NCI-H460 (cell line): ENCODE measurements around the gene IQCK. TPM values are rescaled to one million over a fixed set of nuclear protein-coding genes. Genes with fewer than 3 reads are reported as not detected.

Experiments used
- DNase-seq: peaks from one replicate; pipeline ENCODE4 v3.0.0-alpha.2; 2016; ENCODE audit warnings: low read depth; ENCODE audit errors: extremely low read depth
- total RNA-seq: library from RNA; depleted of rRNA; stranded (reverse); fragments of >200 nt; shearing (Covaris generic); gene quantifications from 2 replicates; pipeline ENCODE4 v1.2.3, GENCODE V29; 2014

IQCK gene
- total RNA-seq, 1 experiment from 2014 or later: 4.3 TPM

DNA sequence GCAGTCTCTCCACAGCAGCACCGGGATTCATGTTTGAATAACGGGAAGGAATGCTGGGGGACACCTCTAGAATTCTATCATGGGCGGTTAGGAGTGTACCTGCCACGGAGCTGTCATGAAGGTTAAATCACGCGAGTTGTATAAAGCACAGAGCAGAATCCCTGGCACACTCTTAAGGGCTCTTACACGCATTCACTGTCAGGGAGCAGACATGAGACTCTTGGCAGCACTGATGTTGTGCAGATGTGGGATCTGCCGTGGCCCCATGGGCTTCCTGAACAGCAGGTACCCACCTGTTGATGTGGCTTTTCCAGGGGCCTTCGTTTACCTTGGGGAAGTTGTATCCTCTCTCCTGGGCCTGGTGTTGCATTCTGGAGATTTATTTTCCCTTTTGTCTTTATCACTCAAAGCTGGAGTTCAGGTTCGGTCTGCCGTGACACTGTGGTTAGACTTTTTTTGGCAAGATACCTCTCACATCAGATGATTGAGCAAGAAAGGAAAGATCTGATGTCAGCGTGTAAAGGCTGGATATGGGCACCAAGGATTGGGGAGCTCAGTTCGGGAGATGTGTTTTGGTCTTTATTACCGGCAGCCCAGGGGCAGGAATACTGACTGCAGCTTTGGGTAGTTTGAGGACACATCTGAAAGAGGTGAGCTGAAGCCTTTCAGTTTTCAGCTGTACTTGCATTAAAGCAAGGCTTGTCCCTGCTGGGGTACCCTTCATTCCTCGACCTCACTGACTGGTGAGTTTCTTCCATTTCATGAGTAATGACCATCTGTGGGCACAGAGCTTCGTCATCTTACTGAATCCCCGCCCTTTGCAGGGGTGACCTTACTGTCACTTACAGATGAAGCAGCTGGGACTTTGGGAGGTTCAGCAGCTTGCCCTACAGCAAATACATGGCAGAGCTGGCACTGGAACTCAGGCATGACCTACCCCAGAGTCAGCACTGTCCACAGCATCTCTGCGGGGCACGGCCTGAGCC is 19.3 kb upstream of the IQCK start:
- no peak for DNase-seq

DNA sequence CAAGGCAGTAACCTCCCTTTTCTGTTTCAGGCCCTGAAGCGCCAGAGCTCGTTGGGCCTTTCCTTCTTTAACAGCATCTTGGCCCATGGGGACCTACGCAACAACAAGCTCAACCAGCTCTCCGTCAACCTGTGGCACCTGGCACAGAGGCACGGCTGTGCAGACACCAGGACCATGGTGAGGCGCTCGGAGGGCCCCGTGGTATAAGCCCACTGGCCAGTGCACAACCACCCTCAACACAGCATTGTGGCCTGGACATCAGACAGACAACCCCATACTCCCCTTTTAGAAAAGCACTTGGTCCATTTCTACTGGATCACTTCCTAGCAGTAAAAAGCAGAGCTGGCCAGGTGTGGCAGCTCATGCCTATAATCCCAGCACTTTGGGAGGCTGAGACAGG is 18.6 kb upstream of the IQCK start:
- DNase-seq: no peak

DNA sequence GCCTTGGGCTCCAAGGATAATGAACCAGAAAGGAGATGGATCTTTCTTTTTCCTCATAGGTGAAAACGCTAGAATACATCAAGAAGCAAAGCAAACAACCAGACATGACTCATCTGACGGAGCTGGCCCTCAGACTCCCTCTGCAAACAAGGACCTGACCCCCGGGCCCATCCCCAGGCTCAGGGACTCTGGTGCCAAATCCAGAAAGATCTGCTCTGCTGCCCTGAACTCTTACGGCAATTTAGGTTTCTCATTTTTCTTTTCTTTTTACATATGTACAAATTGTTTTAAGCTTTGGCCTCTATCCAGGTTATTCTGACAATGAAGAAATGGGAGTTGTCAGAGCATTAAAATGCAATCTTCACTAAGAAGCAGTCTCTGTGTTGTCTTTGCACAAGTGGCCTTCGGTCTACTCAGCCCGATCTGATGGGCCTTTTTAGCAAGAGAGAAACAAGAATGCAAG is 17.7 kb upstream of the IQCK start:
- DNase-seq: no peak

DNA sequence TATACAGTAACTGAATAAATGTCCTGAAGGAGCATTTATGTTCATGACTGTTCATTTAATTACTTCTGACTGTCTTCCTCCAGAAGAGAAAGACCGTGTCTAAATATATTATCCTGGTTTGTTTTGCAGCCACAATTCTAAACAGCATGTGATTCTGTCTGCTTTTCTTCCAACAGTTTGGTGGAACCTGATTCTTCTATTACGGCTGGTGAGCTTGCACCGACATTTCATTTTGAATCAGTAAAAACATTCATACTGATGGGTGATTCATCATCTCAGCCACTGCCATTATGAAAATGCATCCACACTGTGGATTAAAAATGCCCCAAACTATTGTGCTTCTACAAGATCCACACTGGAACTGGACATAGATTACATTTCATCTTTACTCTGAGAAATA is 17.0 kb upstream of the IQCK start:
- DNase-seq: no peak

DNA sequence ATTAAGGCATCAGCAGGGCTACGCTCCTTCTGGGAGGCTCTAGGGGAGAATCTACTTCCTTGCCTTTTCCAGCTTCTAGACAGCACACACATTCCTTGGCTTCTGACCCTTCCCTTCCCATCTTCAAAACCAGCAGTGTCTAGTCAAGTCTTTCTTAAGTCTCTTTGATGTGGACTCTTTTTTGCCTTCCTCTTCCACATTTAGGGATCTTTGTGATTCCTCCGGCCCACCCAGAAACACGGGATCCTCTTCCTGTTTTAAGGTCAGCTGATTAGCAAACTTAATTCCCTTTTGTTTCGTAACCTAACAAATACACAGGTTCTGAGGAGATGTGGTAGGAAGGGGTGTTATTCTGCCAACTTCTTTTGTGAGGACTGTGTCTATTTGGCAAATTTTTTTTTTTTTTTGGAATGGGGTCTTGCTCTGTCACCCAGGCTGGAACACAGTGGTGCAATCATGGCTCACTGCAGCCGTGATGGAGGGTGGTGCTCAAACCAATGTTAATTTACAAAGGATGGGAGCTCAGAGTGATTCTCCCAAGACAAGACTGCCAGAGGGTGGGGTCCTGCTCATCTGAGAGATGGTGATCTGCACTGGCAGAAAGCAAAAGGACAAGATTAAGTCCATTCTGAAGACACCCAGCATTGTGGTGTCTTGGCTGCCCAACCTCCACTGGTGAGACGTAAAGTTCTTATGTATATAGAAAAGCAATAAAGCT is 14.7 kb upstream of the IQCK start:
- no peak for DNase-seq

DNA sequence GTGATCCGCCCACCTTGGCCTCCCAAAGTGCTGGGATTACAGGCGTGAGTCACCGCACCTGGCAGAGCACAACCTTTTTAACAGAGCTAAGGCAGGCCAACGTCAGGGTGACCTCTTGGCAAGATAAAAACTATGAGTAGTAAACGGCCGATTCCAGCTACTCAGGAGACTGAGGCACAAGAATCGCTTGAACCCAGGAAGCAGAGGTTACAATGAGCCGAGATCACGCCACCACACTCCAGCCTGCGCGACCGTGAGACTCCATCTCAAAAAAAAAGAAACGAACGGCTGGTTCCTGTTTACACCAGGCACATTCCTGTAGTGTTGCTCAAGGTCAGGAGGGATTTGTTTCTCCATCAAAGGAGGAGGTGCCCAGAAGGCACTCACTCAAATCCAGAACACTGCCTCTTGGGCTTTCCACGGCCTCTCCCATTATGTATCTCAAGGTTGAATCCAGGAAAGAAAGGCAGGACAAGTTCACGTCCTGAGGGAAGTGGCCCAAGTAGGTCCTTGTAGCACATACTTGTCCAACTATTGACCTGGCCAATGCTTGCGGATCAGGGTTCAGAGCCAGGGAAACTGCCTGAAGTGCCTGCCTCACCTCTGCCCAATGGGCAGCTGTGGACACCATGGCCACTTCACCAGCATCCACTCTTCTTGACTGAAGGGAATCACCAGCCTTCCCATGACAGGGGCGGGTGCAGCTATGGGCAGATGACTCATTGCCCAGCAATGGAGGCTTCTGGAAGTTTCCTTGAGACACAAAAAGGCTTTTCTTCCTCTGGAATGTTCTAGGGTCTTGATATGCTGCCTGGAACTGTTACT is 13.5 kb upstream of the IQCK start:
- DNase-seq: no peak

DNA sequence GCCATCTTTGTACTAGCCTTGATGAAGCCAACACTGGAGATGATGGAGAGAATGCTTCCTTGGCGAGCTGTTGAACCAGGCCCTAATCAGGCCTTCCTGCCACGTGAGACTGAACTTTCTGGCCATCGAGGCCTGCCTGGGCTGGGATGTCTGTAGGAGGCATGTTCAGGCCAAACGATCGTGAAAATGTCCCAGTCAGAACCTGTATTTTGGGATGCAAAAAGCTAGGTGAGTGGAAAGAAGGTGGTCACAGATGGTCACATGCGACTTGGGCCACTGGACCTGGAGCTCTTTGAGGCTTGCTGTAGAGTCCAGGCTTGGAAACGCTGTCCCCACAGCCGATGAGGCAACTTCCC is 12.9 kb upstream of the IQCK start:
- DNase-seq: no peak

DNA sequence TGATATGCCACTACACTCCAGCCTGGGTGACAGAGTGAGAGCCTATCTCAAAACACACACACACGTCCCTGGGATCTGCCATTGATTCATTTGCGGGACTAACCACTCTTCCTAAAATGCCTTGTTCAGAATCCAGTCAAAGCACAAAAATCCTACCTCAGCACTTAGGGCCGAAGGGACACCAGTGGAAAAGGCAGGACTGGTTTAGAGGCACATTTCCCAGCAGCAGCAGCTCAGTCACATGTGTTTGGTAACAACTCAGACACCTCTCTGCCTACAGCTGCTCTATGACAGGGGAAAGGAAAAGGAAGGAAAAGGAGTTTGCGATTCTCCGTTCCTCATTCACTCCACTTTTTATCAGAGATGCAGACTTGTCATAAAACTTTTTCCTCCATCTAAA is 12.2 kb upstream of the IQCK start:
- DNase-seq: no peak

DNA sequence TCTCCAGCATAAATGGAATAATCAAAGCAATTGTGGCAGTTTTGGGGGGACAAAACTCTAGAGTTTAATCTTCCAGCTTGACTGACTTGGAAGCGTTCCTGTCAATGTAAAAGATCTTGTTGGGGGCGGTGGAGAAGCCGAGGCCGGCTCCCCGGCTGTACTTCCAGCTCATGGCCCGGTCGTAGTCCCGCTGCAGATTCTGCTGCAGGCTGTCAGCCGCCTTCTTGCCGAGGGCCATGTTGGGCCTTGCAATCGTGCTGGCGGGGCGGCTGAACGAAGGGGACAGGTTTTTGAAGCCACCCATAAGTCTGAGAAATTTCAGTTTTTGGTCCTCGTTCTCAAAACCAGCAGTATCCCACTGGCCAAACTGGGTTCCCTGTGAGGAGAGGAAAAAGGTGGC is 11.2 kb upstream of the IQCK start:
- DNase-seq: no peak

DNA sequence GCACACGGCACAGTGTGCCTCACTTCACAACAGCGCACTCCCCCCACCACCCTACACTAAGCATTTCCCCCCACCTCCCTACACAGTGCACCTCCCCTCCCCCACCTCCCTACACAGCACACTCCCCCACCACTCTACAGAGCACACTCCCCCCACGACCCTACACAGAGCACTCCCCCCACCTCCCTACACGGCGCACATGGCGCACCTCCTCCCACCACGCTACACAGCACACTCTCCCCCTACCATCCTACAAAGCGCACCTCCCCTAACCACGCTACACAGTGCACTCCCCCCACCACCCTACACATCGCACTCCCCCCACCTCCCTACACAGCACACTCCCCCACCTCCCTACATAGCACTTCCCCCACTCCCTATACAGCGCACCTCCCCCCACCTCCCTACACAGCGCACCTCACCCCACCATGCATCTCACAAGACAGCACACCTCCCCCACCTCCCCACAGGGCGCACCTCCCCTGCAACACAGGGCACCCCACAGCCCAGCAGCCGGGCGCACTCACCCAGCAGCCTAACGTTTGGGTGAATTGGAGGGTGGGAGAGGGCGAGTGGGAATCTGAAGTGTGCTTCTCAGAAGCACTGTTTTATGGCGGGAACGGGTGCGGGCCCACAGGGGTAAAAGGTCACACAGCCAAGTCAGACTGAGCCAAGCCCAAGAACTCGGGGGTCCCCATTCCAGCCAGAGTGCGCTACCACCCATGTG is 10.3 kb upstream of the IQCK start:
- no peak for DNase-seq

DNA sequence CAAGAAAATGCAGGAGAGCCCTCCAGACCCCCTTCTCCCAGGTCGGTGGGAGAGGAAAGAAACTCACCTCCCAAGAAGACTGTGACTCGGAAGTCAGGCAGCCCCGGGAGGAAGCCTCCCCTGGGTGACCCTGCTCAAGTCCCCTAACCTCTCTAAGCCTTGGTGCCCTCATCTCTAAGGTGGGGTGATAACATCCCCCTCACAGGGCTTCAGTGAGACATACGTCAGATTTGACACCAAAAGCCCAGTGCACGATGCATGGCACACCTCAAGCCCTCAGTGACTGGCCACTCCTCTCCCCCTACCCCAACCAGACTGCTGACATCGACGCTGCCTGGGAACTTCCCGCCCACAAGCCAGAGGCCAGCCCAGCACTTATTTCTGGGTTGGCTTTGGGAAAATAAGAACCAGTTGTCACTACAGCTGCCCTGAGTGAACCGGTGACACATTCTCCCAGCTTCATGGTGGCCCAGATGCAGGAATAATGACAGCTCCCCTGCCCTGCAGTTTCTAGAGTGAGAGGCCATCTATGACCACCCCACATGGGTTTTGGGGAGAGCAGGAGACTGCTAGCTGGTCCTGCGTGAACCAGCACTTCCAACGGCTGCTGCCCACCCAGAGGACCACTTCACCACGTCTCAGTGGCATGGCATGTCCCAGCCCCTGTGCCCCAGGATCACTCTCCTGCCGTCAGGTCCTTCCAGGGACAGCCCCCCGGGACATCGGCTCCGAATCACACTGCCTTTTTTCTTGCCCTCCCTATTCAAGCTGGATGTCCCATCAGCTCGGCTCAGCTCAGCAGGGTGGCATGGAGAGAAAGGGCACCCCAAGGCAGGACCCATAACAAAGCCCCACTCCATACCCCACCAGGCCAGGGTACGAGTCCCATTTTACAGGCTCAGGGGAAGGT is 9.5 kb upstream of the IQCK start:
- no peak for DNase-seq

DNA sequence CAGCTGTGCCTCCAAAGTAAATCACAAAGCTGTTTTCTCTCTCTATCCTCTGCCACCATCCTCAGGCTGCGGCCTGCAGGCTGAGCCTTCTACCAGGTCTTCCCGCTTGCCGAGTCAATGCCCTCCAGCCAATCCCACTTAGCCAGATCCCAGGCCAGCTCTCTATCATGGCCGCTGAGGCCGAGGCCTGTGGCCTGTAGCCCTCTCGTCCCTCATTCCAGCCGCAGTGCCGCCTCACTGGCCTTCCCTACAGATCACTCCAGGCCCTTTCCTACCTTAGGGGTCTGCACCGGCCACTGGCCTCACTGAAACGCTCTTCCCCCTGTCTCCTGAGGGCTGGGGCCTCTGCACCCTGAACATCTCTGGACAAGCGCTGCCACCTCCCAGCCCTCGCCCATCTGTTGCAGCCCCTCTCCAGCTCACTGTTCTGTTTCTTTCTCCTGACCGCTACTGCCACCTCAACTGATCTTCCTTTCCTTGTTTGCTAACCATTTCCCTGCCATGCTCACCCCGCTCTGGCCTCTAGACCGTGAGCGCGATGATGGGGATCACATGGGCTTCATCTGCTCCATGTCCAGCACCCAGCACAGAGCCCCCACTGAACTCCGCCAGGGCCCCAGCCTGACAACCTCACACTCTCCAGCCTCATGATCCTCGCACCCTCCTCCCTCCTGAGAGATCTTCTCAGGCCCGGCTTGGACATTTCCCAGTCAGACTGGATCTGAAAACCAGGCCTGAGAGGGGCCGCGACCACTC is 8.5 kb upstream of the IQCK start:
- DNase-seq: no peak

DNA sequence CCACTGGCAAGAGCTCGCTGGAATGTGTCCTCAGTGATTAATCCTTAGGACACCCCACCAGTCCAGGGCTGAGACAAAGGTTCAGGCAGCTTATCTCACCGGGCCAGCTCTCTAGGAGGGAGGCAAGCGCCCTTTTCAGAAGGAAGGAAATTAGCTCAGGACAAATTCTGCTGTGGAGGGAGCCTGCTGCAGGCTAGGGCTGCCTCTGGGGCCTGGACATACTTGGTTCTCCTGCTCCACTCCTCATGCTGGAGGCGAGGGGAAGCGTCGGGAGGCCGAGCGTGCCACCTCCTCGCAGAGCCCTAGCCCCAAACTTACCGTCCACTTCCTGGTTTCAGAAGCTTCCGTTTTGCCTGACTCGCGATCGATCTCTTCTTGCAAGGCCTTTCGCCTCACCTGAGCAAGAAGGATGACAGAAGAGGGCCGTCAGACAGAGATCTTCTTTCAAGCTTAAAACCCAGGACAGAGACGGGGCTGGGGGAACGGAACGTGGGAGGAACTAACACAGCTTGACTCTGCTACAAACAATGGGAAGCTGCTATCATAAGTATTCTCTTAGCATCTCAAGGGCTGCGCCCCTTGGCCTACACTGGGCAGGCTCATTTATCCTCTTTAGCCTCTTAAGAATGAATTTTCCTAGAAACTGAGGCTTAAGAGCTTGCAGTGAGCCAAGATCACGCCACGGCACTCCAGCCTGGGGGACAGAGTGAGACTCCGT is 7.7 kb upstream of the IQCK start:
- no peak for DNase-seq

DNA sequence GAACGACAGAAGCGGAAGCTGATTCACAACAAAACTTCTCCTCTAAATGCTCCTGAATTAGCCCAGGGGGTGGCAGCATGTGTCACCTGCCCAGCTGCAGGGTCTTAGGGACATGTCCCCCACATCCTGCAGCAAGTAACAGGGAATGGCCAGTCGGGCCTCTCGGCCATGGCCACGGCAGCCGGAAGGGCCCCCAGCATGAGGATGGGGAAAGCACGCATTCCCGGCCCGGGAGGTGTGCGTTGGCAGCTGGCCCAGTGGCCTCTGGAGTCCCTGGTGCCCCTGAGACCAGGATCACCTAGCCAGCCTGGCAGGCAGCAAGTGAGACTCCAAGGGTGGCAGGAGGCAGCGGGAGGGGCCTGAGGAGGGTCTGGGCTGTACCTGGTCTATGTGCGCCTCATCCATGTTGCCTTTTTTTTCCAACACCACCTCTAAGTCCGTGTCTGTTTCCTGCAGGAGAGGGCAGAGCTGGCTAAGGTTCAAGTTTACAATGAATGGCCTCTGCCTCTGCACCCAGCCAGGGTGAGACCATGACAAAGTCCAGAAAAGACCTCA is 7.0 kb upstream of the IQCK start:
- no peak for DNase-seq

DNA sequence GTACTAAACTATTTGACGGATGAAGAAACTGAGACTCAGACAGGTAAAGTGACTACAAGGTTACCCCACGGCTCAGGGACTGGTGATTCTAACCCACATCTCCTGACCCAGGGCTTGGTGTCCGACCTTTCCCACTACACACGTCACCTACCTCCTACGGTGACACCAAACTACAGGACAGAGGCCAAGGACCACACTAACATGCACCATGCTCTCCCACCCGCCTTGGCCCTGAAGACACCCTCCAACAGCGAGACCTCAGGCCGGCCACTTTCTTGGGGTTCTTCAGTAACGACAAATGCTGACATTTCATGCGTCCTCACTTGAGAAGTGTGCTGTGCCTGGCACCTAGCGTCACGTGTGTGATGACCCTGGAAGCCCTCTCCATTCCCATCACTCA is 6.4 kb upstream of the IQCK start:
- no peak for DNase-seq

DNA sequence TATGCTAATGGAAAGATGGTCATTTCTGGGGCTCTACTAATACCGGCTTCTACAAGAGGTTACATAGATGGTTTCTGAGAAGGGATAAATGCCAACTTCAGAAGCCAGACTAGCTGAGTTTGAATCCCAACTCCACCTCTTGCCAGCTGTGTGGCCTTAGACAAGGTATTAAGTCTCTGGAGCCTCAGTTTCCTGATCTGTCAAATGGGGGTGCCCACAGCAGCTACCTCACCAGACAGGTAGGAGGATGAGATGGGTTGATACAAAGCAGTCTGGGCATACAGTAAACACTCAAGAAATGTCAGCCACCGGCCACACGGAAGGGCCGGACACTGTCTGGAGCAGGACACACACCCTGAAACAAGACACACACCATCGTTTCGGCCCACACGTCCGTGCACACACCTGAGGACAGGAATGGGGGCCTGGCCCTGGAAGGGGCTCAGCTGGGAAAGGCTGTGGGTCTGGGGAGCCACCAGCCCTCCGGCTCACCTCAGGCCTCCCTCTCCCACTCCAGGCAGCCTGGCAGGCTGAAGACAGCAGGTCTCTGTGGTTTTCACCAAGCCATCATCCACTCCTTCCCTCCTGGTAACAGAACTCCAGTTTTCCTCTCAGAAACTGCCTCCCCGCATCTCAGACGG is 5.5 kb upstream of the IQCK start:
- DNase-seq: no peak

DNA sequence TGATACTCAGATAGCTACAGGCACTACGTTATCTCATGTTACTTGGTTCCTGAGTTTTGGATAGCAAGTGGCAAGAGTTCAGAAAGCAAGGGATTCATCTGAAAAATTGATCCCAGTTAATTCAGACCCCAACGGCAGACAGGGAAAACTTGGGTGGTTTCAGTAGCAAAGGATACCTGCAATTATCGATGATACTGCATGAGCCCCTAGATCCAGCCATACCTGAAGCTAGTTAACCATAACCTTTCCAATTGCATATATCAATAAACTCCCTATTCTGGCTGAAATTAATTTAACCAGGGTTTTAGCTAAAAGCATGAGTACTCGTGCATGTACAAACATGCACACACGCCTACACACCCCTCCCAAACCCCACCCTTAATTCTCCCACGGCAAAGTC is 4.4 kb upstream of the IQCK start:
- no peak for DNase-seq
